ENCODE data around the gene MCM5. TPM values are rescaled to one million over a fixed set of nuclear protein-coding genes. Genes with fewer than 3 reads are reported as not detected.

Gene MCM5
- total and polyA plus RNA-seq, 2 of the 13 experiments (the other 11 are each of a cell fraction or from before 2014, with no cell fraction given): 40.2 to 93.5 TPM

DNA sequence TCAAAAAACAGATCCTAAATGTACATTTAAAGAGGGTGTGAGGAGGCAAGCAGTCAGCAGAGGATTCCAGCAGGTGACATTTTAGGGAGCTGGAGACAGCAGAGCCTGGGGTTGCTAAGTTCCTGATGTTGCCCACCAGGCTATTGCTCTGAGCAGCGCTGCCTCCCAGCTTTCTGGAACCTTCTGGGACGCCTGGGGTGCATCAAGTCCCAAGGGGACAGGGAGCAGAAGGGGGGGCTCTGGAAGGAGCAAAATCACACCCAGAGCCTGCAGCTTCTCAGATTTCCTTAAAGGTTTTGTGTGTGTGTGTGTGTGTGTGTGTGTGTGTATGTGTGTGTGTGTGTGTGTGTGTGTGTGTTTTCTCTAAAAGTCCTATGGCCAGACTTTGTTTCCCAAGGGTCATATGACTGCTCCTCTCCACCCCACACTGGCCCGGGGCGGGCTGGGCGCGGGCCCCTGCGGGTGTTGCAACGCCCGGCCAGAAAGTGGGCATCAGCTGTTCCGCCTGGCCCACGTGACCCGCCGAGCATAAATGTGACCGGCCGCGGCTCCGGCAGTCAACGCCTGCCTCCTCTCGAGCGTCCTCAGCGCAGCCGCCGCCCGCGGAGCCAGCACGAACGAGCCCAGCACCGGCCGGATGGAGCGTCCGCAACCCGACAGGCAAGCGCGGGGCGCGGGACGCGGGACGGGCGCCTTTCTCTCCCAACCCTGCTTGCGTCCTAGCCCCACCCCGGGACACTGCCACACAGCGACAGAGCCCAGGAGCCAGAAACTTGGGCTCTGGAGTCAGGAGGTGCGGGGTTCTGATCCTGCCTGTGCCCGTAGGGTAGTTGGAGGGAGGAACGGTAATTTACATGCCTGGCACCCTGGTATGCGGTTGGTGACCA, 19.2 kb upstream of the MCM5 start, which contains the start of gene HMOX1 (continued):
- TF ChIP-seq, protein P1, sequence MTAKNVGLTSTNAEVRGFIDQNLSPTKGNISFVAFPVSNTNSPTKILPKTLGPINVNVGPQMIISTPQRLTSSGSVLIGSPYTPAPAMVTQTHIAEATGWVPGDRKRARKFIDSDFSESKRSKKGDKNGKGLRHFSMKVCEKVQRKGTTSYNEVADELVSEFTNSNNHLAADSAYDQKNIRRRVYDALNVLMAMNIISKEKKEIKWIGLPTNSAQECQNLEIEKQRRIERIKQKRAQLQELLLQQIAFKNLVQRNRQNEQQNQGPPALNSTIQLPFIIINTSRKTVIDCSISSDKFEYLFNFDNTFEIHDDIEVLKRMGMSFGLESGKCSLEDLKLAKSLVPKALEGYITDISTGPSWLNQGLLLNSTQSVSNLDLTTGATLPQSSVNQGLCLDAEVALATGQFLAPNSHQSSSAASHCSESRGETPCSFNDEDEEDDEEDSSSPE (CRISPR knock-in tag; IDR thresholded peaks at IDR 0.05): peak; percentile 63; the same call in 1 of the 2 replicates
- TF ChIP-seq, protein P2, sequence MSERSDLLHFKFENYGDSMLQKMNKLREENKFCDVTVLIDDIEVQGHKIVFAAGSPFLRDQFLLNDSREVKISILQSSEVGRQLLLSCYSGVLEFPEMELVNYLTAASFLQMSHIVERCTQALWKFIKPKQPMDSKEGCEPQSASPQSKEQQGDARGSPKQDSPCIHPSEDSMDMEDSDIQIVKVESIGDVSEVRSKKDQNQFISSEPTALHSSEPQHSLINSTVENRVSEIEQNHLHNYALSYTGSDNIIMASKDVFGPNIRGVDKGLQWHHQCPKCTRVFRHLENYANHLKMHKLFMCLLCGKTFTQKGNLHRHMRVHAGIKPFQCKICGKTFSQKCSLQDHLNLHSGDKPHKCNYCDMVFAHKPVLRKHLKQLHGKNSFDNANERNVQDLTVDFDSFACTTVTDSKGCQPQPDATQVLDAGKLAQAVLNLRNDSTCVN (CRISPR knock-in tag; IDR thresholded peaks at IDR 0.05; ENCODE audit: borderline replicate concordance): peak; percentile 15; the same call in 1 of the 2 replicates
- TF ChIP-seq ZNF670 (CRISPR knock-in tag; IDR thresholded peaks at IDR 0.05; ENCODE audit: borderline replicate concordance) (0 out of 2 replicates have a peak, but pooled peaks have one; percentile 28), GFI1 (CRISPR knock-in tag; IDR thresholded peaks at IDR 0.05; ENCODE audit: borderline replicate concordance) (peak; percentile 66; the same call in 1 of the 2 replicates), ATF7 (IDR thresholded peaks at IDR 0.05) (no peak), ATF7 (CRISPR knock-in tag; IDR thresholded peaks at IDR 0.05) (no peak; the same call in 1 of the 2 replicates), FOXK1 (CRISPR knock-in tag; IDR thresholded peaks at IDR 0.05; ENCODE audit: borderline replicate concordance, low read depth) (peak; percentile 58; the same call in 1 of the 2 replicates), ZKSCAN5 (CRISPR knock-in tag; IDR thresholded peaks at IDR 0.05) (peak; percentile 24; the same call in 1 of the 2 replicates), ETV6 (CRISPR knock-in tag; conservative IDR thresholded peaks at IDR 0.05) (0 out of 2 replicates have a peak, but pooled peaks have one; percentile 56), GLI4 (CRISPR knock-in tag; IDR thresholded peaks at IDR 0.05; ENCODE audit: borderline replicate concordance) (peak; percentile 66; the same call in 1 of the 2 replicates), JDP2 (CRISPR knock-in tag; IDR thresholded peaks at IDR 0.05; ENCODE audit: borderline replicate concordance) (no peak), ZFP62 (CRISPR knock-in tag; IDR thresholded peaks at IDR 0.05) (no peak), GZF1 (CRISPR knock-in tag; IDR thresholded peaks at IDR 0.05) (no peak), ZNF350 (CRISPR knock-in tag; IDR thresholded peaks at IDR 0.05; ENCODE audit: borderline replicate concordance, low read depth) (no peak; the same call in 1 of the 2 replicates), SRSF4 (IDR thresholded peaks at IDR 0.05; ENCODE audit: low read depth, low read length, poor library complexity, severe bottlenecking) (no peak), ZBTB38 (CRISPR knock-in tag; IDR thresholded peaks at IDR 0.05) (peak; percentile 71), HIVEP1 (CRISPR knock-in tag; IDR thresholded peaks at IDR 0.05) (no peak; the same call in 1 of the 2 replicates), POLR2AphosphoS5 (IDR thresholded peaks at IDR 0.05; ENCODE audit: low read depth, low read length) (peak; percentile 82), BRCA1 (CRISPR knock-in tag; IDR thresholded peaks at IDR 0.05) (no peak)
- TF ChIP-seq, protein P3, sequence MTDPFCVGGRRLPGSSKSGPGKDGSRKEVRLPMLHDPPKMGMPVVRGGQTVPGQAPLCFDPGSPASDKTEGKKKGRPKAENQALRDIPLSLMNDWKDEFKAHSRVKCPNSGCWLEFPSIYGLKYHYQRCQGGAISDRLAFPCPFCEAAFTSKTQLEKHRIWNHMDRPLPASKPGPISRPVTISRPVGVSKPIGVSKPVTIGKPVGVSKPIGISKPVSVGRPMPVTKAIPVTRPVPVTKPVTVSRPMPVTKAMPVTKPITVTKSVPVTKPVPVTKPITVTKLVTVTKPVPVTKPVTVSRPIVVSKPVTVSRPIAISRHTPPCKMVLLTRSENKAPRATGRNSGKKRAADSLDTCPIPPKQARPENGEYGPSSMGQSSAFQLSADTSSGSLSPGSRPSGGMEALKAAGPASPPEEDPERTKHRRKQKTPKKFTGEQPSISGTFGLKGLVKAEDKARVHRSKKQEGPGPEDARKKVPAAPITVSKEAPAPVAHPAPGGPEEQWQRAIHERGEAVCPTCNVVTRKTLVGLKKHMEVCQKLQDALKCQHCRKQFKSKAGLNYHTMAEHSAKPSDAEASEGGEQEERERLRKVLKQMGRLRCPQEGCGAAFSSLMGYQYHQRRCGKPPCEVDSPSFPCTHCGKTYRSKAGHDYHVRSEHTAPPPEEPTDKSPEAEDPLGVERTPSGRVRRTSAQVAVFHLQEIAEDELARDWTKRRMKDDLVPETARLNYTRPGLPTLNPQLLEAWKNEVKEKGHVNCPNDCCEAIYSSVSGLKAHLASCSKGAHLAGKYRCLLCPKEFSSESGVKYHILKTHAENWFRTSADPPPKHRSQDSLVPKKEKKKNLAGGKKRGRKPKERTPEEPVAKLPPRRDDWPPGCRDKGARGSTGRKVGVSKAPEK (CRISPR knock-in tag; IDR thresholded peaks at IDR 0.05; ENCODE audit: borderline replicate concordance): peak; percentile 60; the same call in 1 of the 2 replicates
- TF ChIP-seq, protein P4, sequence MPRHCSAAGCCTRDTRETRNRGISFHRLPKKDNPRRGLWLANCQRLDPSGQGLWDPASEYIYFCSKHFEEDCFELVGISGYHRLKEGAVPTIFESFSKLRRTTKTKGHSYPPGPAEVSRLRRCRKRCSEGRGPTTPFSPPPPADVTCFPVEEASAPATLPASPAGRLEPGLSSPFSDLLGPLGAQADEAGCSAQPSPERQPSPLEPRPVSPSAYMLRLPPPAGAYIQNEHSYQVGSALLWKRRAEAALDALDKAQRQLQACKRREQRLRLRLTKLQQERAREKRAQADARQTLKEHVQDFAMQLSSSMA (CRISPR knock-in tag; IDR thresholded peaks at IDR 0.05): no peak

All from HepG2 (cell line).